GF-D8 (cell line): Measurements from ENCODE around the gene SCLT1.
"Not testable (repeated sequence)": the region's sequence is repeated elsewhere in the genome, so short reads cannot be mapped to it uniquely, and the experiment has no call there.

Experiments
- DNase-seq: peaks from one replicate; lab custom pipeline; 2025; lab: John Stamatoyannopoulos, UW

The SCLT1 gene

GRCh38 chr4:129093191-129093920 is at the start of gene SCLT1:
SCLT1 (minus strand) TSS chr4:129093539; CDS start chr4:129093103, 436 bp downstream.
- DNase-seq, result peak; percentile 89

DNA sequence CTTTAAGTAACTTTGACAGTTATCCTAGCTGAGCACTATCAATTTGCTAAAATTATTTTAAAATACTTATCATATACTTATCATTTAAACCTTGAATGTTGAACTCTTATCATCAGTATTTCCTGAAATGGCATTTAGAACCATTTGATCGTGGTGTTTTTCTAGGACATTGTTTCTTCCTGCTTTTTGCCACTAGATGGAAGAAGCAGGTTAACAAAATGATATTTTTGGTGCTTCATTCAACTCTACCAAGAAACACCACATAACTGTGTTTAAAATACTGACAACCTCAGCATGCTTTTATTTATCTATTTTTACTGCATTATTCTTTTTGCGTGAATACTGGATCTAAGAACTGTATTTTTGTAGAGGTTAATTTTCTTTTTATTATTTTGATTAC is 47.2 kb upstream of the SCLT1 start:
- no peak for DNase-seq

DNA sequence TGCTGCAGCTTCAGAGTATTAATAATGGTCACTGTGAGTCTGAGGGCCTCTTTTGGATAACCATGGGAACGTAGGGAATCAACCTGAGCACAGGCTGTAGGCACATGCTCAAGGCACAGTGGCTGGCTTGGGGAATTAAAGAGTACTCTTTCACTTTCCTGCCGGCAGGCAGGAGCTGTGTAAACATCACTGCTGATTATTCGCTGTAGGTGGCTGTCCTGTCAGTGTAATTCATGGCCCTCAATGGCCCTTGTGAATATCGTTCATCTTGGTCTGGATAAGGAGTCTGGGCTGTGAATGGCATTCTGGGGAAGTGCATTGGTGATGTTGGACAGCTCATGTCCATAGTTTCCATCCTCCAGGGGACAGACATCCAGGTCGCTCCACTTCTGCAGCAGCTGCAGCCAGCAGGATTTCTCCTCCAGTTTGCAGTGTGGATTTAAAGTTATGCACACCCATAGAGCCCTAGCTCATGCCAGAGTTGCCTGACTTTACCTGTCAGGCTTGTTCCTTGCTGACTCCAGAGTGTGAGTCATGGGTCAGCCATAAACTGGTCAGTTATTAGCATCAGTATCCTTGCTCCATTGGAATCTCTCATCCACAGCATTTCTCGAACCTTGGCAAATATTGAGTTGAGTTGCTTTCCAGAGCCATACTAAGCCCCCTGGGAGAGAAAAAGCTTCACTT is 45.6 kb upstream of the SCLT1 start:
- no peak for DNase-seq

DNA sequence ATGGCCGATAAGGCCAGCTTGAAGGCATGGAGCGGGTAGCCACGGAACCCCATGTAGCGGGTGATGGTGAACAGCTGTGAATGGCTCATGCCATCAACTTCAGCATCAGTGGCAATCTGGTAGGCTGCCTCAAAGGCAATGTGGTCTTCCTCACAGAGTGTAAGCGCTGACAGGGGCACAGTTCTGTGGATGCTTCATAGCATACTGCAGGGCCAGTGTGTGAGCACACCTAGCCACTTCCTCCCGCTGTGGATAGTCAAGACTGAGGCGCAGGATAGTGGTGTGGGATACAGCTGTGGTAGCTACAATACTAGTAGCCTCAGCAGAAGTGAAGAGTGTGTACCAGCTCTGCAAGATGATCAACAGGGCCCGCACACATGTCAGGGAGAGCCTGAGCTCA is 43.1 kb upstream of the SCLT1 start:
- DNase-seq, result no peak

DNA sequence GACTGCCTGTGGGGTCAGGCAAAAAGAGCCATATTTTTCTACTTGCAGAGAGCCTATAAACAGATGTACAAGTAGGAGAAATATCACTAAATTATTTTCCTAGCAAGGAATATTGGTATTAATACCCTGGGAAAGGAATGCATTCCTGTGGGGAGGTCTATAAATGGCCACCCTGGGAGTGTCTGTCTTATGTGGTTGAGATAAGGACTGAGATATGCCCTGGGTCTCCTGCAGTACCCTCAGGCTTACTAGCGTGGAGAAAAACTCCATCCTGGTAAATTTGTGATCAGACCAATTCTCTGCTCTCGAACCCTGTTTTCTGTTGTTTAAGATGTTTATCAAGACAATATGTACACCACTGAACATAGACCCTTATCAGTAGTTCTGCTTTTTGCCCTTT is 38.0 kb upstream of the SCLT1 start:
- no peak for DNase-seq

- DNase-seq, result no peak
Observed at GRCh38 chr4:129129143-129129542, 35.8 kb upstream of the SCLT1 start.

DNA sequence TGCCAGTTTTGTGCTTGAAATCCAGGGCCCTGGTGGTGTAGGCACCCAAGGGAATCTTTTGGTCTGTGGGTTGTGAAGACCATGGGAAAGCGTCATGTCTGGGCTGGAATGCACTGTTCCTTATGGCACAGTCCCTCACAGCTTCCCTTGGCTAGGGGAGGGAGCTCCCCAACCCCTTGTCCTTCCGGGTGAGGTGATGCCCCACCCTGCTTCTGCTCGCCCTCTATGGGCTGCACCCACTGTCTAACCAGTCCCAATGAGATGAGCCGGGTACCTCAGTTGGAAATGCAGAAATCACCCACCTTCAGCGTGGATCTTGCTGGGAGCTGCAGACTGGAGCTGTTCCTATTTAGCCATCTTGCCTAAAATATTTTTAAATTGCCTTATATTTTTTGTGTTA is 33.3 kb upstream of the SCLT1 start:
- not testable (repeated sequence) for DNase-seq

- no peak for DNase-seq
Observed at GRCh38 chr4:129117705-129118104, 24.4 kb upstream of the SCLT1 start.

DNA sequence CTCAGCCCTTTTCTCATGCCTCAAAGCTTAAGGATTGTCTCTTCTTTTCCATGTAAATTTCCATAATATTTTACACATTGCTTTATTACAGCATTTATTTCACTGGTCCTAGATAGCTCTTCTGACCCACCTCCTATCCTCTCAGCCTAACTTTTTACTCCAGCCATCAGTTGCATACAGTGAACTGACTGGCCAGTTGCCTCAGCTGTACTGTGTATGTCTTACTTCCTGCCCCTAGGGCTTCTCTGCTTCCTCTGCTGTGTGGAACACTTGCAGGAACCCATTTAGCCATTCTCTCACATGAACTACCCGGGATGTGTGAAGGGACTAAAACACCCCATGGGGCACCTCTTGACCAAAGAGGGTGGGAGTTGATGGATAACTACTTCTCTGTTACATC is 20.6 kb upstream of the SCLT1 start:
- no peak for DNase-seq

- DNase-seq, result no peak
Observed at GRCh38 chr4:129113434-129113833, 20.1 kb upstream of the SCLT1 start.

DNA sequence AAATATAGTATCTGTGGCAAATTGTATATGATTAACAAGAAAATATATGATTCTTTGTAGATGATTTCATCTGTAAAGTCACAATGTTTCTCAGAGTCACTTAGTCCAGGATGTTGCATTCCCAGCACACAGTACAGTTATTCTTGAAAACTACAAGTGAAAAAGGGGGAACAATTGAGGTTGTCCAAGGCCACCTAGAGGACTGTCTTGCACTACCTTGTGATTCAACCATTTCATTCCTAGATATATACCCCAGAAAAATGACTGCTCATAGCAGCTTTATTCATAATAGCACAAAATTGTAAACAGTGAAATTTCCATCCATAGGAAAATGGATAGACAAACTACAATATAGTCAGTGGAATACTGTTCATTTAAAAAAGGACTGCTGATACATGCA is 18.6 kb upstream of the SCLT1 start:
- DNase-seq, result no peak

GRCh38 chr4:129110931-129111330 is 17.6 kb upstream of the SCLT1 start:
- no peak for DNase-seq

- DNase-seq, result no peak
Observed at GRCh38 chr4:129109965-129110824, 16.9 kb upstream of the SCLT1 start.

DNA sequence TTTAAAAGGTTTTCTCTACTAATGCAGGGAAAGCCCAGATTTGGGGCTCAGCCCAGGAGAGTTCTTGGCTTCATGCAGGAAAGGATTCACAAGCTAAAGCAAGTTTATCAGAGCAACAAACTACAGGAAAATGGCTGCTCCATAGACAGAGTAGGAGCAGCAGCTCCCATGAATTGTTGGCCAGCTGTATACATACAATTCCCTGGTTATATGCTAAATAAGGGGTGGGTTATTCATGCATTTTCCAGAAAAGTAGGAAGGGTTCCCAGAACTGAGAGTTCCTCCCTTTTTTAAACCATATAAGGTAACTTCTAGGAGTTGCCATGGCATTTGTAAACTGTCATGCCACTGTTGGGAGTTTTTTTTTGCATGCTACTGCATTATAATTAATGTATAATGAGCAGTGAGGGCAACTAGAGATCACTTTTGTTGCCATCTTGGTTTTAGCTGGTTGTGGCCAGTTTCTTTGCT is 5.2 kb upstream of the SCLT1 start:
- no peak for DNase-seq

GRCh38 chr4:129095811-129096454 is 2.6 kb upstream of the SCLT1 start, which contains the start of gene C4orf33:
C4orf33 (plus strand) TSS chr4:129096152; CDS start chr4:129102611, 6,459 bp downstream.
- DNase-seq, result peak; percentile 75

DNA sequence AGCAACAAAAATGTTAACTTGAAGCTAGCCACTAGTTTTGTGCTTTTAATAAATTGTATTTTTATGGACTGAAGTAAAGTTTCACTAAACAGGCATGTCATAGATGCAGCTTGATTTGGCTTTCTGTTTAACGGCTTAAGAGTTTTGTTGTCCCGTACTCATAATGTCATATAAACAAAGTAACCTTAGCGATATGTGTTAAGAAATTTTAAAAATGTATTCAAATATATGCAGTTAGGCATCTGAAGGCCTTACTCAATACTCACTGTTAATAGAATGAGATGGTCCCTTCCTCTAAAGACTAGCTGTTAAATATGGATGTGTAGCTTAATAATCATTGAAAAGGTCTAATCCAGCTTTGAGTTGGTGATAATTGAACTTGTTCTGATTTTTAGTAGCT is 1.0 kb upstream of the SCLT1 start:
- no peak for DNase-seq

DNA sequence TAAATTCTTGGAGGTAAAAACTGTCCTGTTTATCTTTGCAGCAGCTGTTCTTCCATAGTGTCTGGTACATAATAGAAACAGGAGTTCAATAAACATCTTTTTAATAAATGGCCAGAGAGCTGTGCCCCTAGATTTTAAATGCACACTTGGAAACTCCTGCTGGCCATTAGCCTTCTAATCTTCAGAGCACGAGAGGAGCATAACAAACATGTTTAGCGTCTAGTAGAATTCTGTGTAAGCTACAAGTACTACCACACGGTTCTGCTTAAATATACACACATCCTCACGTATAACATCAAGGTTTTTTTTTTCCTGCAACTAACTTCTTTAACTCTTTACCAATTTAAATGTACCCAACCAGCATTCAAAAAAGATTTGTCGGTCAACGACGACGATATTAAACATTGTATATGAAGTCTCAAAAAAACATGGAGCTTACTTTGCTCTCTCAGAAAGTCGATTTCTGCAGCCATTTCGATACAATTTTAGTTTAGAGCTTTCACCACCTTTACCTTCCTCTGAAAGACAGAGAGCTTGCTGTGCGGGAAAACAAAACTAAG is 628 bp downstream of the SCLT1 start:
- no peak for DNase-seq

DNA sequence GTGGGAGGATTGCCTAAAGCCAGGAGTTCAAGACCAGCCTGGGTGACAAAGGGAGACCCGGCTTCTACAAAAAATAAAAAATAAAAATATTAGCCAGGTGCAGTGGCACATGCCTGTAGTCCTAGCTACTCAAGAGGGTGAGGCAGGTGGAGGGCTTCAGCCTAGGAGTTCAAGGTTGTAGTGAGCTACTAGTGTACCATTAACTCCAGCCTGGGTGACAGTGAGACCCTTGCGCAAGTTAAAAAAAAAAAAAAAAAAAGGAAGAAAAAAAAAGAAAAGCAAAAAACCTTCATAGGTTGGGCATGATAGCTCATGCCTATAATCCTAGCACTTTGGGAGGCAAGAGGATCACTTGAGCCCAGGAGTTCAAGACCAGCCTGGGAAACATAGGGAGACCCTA is 5.8 kb downstream of the SCLT1 start:
- DNase-seq, result no peak

GRCh38 chr4:129085472-129085871 is 7.9 kb downstream of the SCLT1 start:
- DNase-seq, result no peak

DNA sequence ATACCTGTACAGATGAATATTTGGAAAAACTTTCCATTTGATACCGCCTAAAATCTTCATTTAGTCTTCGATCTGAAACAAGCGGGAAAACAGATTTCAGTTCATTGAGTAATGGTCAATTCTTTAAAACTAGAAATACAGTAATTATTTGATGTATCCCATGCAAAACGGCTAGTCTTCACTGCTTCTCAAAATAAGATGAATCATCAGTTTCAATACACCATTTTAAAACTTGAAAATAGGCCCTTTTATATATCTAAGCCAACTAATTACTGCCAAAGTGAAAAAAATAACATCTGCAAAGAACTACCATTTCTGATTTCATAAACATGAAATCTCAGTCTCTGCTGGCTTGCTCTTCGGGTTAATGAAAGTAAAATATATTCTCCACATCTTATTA is 11.0 kb downstream of the SCLT1 start:
- no peak for DNase-seq

DNA sequence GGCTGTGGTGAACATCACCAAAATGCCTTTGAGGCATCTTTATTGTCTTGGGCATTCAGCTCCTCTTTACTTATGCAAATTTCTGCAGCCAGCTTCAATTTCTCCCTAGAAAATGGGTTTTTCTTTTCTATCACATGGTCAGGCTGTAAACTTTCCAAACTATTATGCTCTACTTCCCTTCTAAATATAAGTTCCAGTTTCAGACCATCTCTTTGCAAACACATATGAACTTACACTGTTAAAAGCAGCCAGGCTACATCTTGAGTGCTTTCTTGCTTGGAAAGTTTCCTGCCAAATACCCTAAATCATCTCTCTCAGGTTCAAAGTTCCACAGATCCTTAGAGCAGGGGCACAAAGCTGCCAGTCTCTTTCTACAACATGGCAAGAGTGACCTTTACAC is 13.2 kb downstream of the SCLT1 start:
- DNase-seq, result no peak

- DNase-seq, result no peak
Observed at GRCh38 chr4:129077326-129077725, 16.0 kb downstream of the SCLT1 start.
